Left lung (tissue), 10 donors: Measurements from ENCODE around the gene HIVEP3. TPM values are rescaled to one million over a fixed set of nuclear protein-coding genes. Genes with fewer than 3 reads are reported as not detected.

Experiments
- ATAC-seq: fragments of 200-7000 bp; cut with Tn5 transposase; one replicate; pipeline ENCODE4 v1.9.1; 2020; ENCODE audit warnings: moderate library complexity
- DNase-seq, 4 donors: peaks; one replicate each; pipeline ENCODE4 v3.0.0-alpha.2; 2013 to 2020
- H3K27ac ChIP-seq, 2 donors: fragments of 200-600 bp; sonication (generic) in 1 of 2; one replicate each; pipeline versions ENCODE4 v1.5.0 to v1.8.0; 2020 to 2021
- H3K27me3 ChIP-seq, 2 donors: fragments of 200-600 bp; sonication (generic) in 1 of 2; one replicate each; pipeline versions ENCODE4 v1.5.0 to v1.8.0; 2020 to 2021
- H3K36me3 ChIP-seq, 2 donors: fragments of 200-600 bp; sonication (generic) in 1 of 2; one replicate each; pipeline versions ENCODE4 v1.5.0 to v1.8.0; 2020 to 2021
- H3K4me1 ChIP-seq, 2 donors: fragments of 200-600 bp; one replicate each; pipeline ENCODE4 v1.8.0; 2021
- H3K4me3 ChIP-seq, 2 donors: fragments of 200-600 bp; sonication (generic) in 1 of 2; one replicate each; pipeline versions ENCODE4 v1.5.0 to v1.8.0; 2020 to 2021; ENCODE audit warnings: mild to moderate bottlenecking in 1 of 2
- H3K9me3 ChIP-seq, 2 donors: fragments of 200-600 bp; sonication (generic) in 1 of 2; one replicate each; pipeline versions ENCODE4 v1.5.0 to v1.8.0; 2020 to 2021
- CTCF ChIP-seq, 2 donors: fragments of 200-600 bp; sonication (generic) in 1 of 2; IDR thresholded peaks; one replicate each; pipeline versions ENCODE4 v1.5.0 to v1.8.0; 2021; ENCODE audit warnings: antibody characterized with exemption in 2 of 2
- intact Hi-C, 2 donors: fragments of 100-400 bp; cut with DNase I; formaldehyde crosslinking; loops; one replicate each; pipeline versions ENCODE4 v1.11.2 to v1.14.2; 2022
- polyA plus RNA-seq, 6 donors: library from polyadenylated mRNA; unstranded; fragments of 120-200 nt; gene quantifications; one replicate each; pipeline ENCODE4 v1.2.1, GENCODE V29; 2013; ENCODE audit not compliant: insufficient read length in 6 of 6
- total RNA-seq, 2 donors: library from RNA; stranded (reverse); fragmentation: NEBNext Ultra II Directional; extraction: Animal tissue kit (Norgen Biotek cat#: 25700); gene quantifications; one replicate each; pipeline ENCODE4 v1.2.1, GENCODE V29; 2021
- donor health status: DM: no; HTN: yes; CAD: no.
- donor health status: DM: no; HTN: no; CAD: no.

The HIVEP3 gene
- total and polyA plus RNA-seq, 8 donors = 6.0 to 15.6 (median 7.4) TPM

DNA sequence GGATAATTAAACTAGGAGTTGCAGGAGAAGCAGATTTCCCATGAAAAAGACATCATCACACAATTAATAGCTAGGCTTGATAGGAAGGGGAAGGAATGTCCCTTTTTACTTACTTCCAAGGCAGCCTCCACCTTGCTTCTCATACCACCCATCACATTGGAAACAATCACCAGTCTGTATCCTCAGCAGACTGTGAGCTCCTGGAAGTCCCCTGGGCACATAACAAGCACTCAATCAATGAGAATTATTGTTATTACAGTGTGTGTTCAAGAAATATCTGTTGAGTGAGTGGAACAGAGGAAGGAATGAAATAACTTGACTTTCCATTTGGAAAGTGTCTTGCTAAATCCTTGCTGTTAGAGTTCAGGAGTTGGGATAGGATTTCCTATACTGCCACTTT is 36.2 kb downstream of the HIVEP3 start:
- no peak for TF ChIP-seq CTCF (IDR thresholded peaks at IDR 0.05)
- ATAC-seq (no peak), DNase-seq (no peak)
- Histone ChIP-seq H3K27ac (no peak overlapping the region), H3K27me3 (no peaks in the 10 kb centered on the region), H3K36me3 (no peaks in the 10 kb centered on the region), H3K4me1 (peaks cover 0 to under 1% of the 10 kb centered on the region in 2 donors), H3K9me3 (no peaks in the 10 kb centered on the region), H3K4me3 (no peak overlapping the region)
- intact Hi-C loops = no loop called here

DNA sequence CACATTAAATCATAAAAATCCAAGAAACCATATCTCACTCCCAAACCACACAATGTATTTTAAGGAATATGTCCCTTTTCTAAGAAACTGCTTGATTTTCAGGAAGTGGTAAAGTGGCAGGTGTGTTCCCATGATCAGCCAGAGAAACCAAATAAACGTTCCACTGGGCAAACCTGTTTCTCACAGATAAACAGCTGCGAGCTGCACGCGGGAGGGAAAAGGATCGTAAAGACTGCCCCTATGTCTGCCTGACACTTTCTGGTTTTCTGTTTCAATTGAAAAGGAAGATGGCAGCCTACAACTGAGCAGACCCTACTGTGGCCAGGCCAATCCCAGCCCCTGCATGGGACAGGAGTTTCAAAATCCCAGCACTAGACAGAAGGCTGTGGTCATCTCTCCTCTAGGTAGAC is 36.6 kb downstream of the HIVEP3 start:
- H3K4me1 ChIP-seq = peaks cover 0 to 4% of the 10 kb centered on the region in 2 donors
- H3K27me3 ChIP-seq = no peaks in the 10 kb centered on the region
- intact Hi-C loops = no loop called here
- no peak overlapping the region for H3K27ac ChIP-seq
- peak; percentile 82 for ATAC-seq
- no peak overlapping the region for H3K4me3 ChIP-seq
- no peaks in the 10 kb centered on the region for H3K9me3 ChIP-seq
- no peaks in the 10 kb centered on the region for H3K36me3 ChIP-seq
- no peak for TF ChIP-seq CTCF (IDR thresholded peaks at IDR 0.05)
- DNase-seq = peak in 1 of 4 donors; percentile 68

- intact Hi-C loops = no loop called here
- H3K27ac ChIP-seq = no peak overlapping the region
- H3K9me3 ChIP-seq = no peaks in the 10 kb centered on the region
- no peaks in the 10 kb centered on the region for H3K36me3 ChIP-seq
- ATAC-seq (no peak), DNase-seq (no peak)
- TF ChIP-seq CTCF (IDR thresholded peaks at IDR 0.05) = no peak
- H3K27me3 ChIP-seq = no peaks in the 10 kb centered on the region
- H3K4me1 ChIP-seq = peaks cover 5 to 6% of the 10 kb centered on the region in 2 donors
- H3K4me3 ChIP-seq = no peak overlapping the region
Observed at GRCh38 chr1:41880950-41881885, 37.5 kb downstream of the HIVEP3 start.

- no peak for DNase-seq
- TF ChIP-seq CTCF (IDR thresholded peaks at IDR 0.05) = no peak
- H3K27me3 ChIP-seq = no peaks in the 10 kb centered on the region
- no peak overlapping the region for H3K27ac ChIP-seq
- no peak overlapping the region for H3K4me3 ChIP-seq
- intact Hi-C loops = no loop called here
- peaks cover 5 to 7% of the 10 kb centered on the region in 2 donors for H3K4me1 ChIP-seq
- no peaks in the 10 kb centered on the region for H3K36me3 ChIP-seq
- no peaks in the 10 kb centered on the region for H3K9me3 ChIP-seq
- no peak for ATAC-seq
Observed at GRCh38 chr1:41880261-41880660, 38.5 kb downstream of the HIVEP3 start.

GRCh38 chr1:41879617-41880016 is 39.1 kb downstream of the HIVEP3 start:
- Histone ChIP-seq H3K4me3 (no peak overlapping the region), H3K36me3 (no peaks in the 10 kb centered on the region), H3K27me3 (no peaks in the 10 kb centered on the region), H3K4me1 (peaks cover 5 to 9% of the 10 kb centered on the region in 2 donors), H3K9me3 (no peaks in the 10 kb centered on the region), H3K27ac (no peak overlapping the region)
- intact Hi-C loops = no loop called here
- TF ChIP-seq CTCF (IDR thresholded peaks at IDR 0.05) = no peak
- no peak for DNase-seq
- ATAC-seq = no peak
